Measurements from ENCODE around the gene GRAMD2A. TPM values are rescaled to one million over a fixed set of nuclear protein-coding genes. Genes with fewer than 3 reads are reported as not detected.

The GRAMD2A gene
- 10 to 100 TPM in 1 of 4 donors, 1 to 10 TPM in 3; 6.1 to 15.3 (median 8.7) TPM for polyA plus RNA-seq (ENCODE audit: insufficient read length in 4 of 4)

- no peak for DNase-seq (ENCODE audit: low read depth in 4 of 4, low spot score in 2 of 4)
These were observed at the start of gene GRAMD2A for GRCh38 chr15:72197460-72198355. Gene GRAMD2A, minus strand, starts transcription at chr15:72197787.

GRCh38 chr15:72242775-72243370 is 45.3 kb upstream of the GRAMD2A start:
- no peak for DNase-seq (ENCODE audit: low read depth in 4 of 4, low spot score in 2 of 4)

GRCh38 chr15:72239652-72240051 is 42.1 kb upstream of the GRAMD2A start:
- no peak for DNase-seq (ENCODE audit: low read depth in 4 of 4, low spot score in 2 of 4)

- no peak for DNase-seq (ENCODE audit: low read depth in 4 of 4, low spot score in 2 of 4)
These were observed 41.0 kb upstream of the GRAMD2A start for GRCh38 chr15:72238586-72238985.

- no peak for DNase-seq (ENCODE audit: low read depth in 4 of 4, low spot score in 2 of 4)
These were observed 40.3 kb upstream of the GRAMD2A start for GRCh38 chr15:72237853-72238224.

- DNase-seq (ENCODE audit: low read depth in 4 of 4, low spot score in 2 of 4): no peak
These were observed 39.7 kb upstream of the GRAMD2A start for GRCh38 chr15:72237029-72237852.

GRCh38 chr15:72236381-72237003 is 38.9 kb upstream of the GRAMD2A start:
- DNase-seq (ENCODE audit: low read depth in 4 of 4, low spot score in 2 of 4): no peak

- DNase-seq (ENCODE audit: low read depth in 4 of 4, low spot score in 2 of 4): no peak
These were observed 37.7 kb upstream of the GRAMD2A start for GRCh38 chr15:72235298-72235697.

- no peak for DNase-seq (ENCODE audit: low read depth in 4 of 4, low spot score in 2 of 4)
These were observed 36.2 kb upstream of the GRAMD2A start for GRCh38 chr15:72233769-72234168.

GRCh38 chr15:72231833-72232478 is 34.4 kb upstream of the GRAMD2A start:
- peak in 1 of 4 donors; percentile 19 for DNase-seq (ENCODE audit: low read depth in 4 of 4, low spot score in 2 of 4)

GRCh38 chr15:72231066-72231832 is 33.7 kb upstream of the GRAMD2A start, which contains the start of gene PKM:
Gene PKM, minus strand, starts transcription at chr15:72231190. Its CDS starts 12,093 bp downstream, at chr15:72219097.
- DNase-seq (ENCODE audit: low read depth in 4 of 4, low spot score in 2 of 4): peak; percentile 88 to 94 (median 93)

GRCh38 chr15:72230197-72231065 is 32.8 kb upstream of the GRAMD2A start:
- DNase-seq (ENCODE audit: low read depth in 4 of 4, low spot score in 2 of 4): peak; percentile 79 to 90 (median 84)

- peak in 1 of 4 donors; percentile 3 for DNase-seq (ENCODE audit: low read depth in 4 of 4, low spot score in 2 of 4)
These were observed 32.3 kb upstream of the GRAMD2A start for GRCh38 chr15:72229947-72230196.

- DNase-seq (ENCODE audit: low read depth in 4 of 4, low spot score in 2 of 4): peak in 2 of 4 donors; percentile 9 to 17
These were observed 31.7 kb upstream of the GRAMD2A start for GRCh38 chr15:72229076-72229946.

- DNase-seq (ENCODE audit: low read depth in 4 of 4, low spot score in 2 of 4): peak in 1 of 4 donors; percentile 7
These were observed 30.1 kb upstream of the GRAMD2A start for GRCh38 chr15:72227720-72228119.

- DNase-seq (ENCODE audit: low read depth in 4 of 4, low spot score in 2 of 4): no peak
These were observed 29.6 kb upstream of the GRAMD2A start for GRCh38 chr15:72227192-72227586.

- no peak for DNase-seq (ENCODE audit: low read depth in 4 of 4, low spot score in 2 of 4)
These were observed 25.7 kb upstream of the GRAMD2A start for GRCh38 chr15:72223278-72223677.

Measured in left renal cortex interstitium (tissue), 4 donors.